A549 (cell line): ENCODE measurements around the gene TRDN. TPM values are rescaled to one million over a fixed set of nuclear protein-coding genes. Genes with fewer than 3 reads are reported as not detected.

Experiments
- ATAC-seq, 2 experiments: fragments of 200-7000 bp in 1 of 2; fragments of >200 bp in 1 of 2; cut with Nextera tagmentation in 1 of 2; cut with Tn5 transposase in 1 of 2; 3 replicates each; pipeline versions ENCODE4 v1.8.0 to v1.9.1; 2018 to 2020; ENCODE audit warnings: mild to moderate bottlenecking in 1 of 2, moderate library complexity in 1 of 2
- CTCF ChIA-PET: fragments of 300-600 bp; sonication (Branson Sonifier 250); formaldehyde crosslinking; extraction: SDS; loops from one replicate; lab custom pipeline; 2021; ENCODE audit warnings: antibody characterized with exemption, inconsistent platforms; lab: Yijun Ruan, JAX
- POLR2A ChIA-PET: fragments of 350-600 bp; formaldehyde crosslinking; extraction: SDS; loops from one replicate; lab custom pipeline; 2021; ENCODE audit warnings: antibody characterized with exemption, inconsistent platforms; lab: Yijun Ruan, JAX
- DNase-seq, 2 experiments: peaks; one replicate each; pipeline versions ENCODE4 v3.0.0 to v3.0.0-alpha.2; 2011 to 2016; ENCODE audit warnings: low read depth in 1 of 2, low spot score in 1 of 2
- FAIRE-seq: peaks from 2 replicates; lab custom pipeline; 2011; peaks lifted over from hg19 to GRCh38; lab: Jason Lieb, UNC
- H3K27ac ChIP-seq, 2 experiments: fragments of >200 bp; sonication (Bioruptor Twin); formaldehyde crosslinking; 3 replicates each; pipeline ENCODE4 v1.5.1; 2016 to 2017
- H3K4me1 ChIP-seq: fragments of >200 bp; sonication (Bioruptor Twin); formaldehyde crosslinking; 3 replicates; pipeline ENCODE4 v1.6.1; 2016
- H3K4me2 ChIP-seq: fragments of >200 bp; sonication (Bioruptor Twin); formaldehyde crosslinking; 3 replicates; pipeline ENCODE4 v1.6.1; 2016
- H3K4me3 ChIP-seq: fragments of >200 bp; sonication (Bioruptor Twin); formaldehyde crosslinking; 3 replicates; pipeline ENCODE4 v1.5.1; 2016
- H3K9me3 ChIP-seq: fragments of >200 bp; sonication (Bioruptor Twin); formaldehyde crosslinking; 3 replicates; pipeline ENCODE4 v1.6.1; 2016
- BHLHE40 ChIP-seq: IDR thresholded peaks from 2 replicates; pipeline ENCODE4 v1.6.1; 2012; ENCODE audit warnings: low read depth, low read length, inconsistent platforms
- CBX2 ChIP-seq: fragments of 200-600 bp; sonication (generic); IDR thresholded peaks from 2 replicates; pipeline ENCODE4 v1.6.1; 2016; ENCODE audit warnings: low read depth, mild to moderate bottlenecking, borderline replicate concordance
- CEBPB ChIP-seq, 2 experiments: fragments of >200 bp in 1 of 2; sonication (Bioruptor Twin) in 1 of 2; formaldehyde crosslinking in 1 of 2; IDR thresholded peaks; 2 replicates each; pipeline ENCODE4 v1.6.1; 2012 to 2016
- EHF ChIP-seq: fragments of 250-450 bp; sonication (Bioruptor Pico); IDR thresholded peaks from 2 replicates; pipeline ENCODE4 v1.5.0; 2020; ENCODE audit warnings: mild to moderate bottlenecking
- EP300 ChIP-seq, 2 experiments: fragments of >200 bp; sonication (Bioruptor Twin); formaldehyde crosslinking; IDR thresholded peaks; 2 replicates in 1 of 2; 3 replicates in 1 of 2; pipeline ENCODE4 v1.6.1; 2016 to 2017
- FOSB ChIP-seq: fragments of 250-450 bp; sonication (Bioruptor Pico); IDR thresholded peaks from 2 replicates; pipeline ENCODE4 v1.5.0; 2020; ENCODE audit warnings: mild to moderate bottlenecking, moderate library complexity
- FOXS1 ChIP-seq: fragments of 250-450 bp; sonication (Bioruptor Pico); IDR thresholded peaks from 2 replicates; pipeline ENCODE4 v1.5.0; 2020; ENCODE audit warnings: mild to moderate bottlenecking, moderate library complexity
- GATA3 ChIP-seq: IDR thresholded peaks from 2 replicates; pipeline ENCODE4 v1.6.1; 2012; ENCODE audit warnings: borderline replicate concordance
- HES2 ChIP-seq: fragments of >200 bp; sonication (Bioruptor Twin); formaldehyde crosslinking; IDR thresholded peaks from 2 replicates; pipeline ENCODE4 v1.6.1; 2016
- HOXA7 ChIP-seq: fragments of 250-450 bp; sonication (Bioruptor Pico); IDR thresholded peaks from 2 replicates; pipeline ENCODE4 v1.5.0; 2020; ENCODE audit warnings: mild to moderate bottlenecking, moderate library complexity
- HOXB5 ChIP-seq: fragments of 250-450 bp; sonication (Bioruptor Pico); IDR thresholded peaks from 2 replicates; pipeline ENCODE4 v1.5.0; 2020; ENCODE audit warnings: mild to moderate bottlenecking, moderate library complexity
- NFE2L2 ChIP-seq: fragments of 150-350 bp; conservative IDR thresholded peaks from 2 replicates; pipeline ENCODE4 v1.6.1; 2014; ENCODE audit warnings: low read length
- NR3C1 ChIP-seq: fragments of >200 bp; sonication (Bioruptor Twin); formaldehyde crosslinking; IDR thresholded peaks from 3 replicates; pipeline ENCODE4 v1.6.1; 2017
- RAD21 ChIP-seq, 2 experiments: fragments of >200 bp in 1 of 2; sonication (Bioruptor Twin) in 1 of 2; formaldehyde crosslinking in 1 of 2; IDR thresholded peaks in 1 of 2; conservative IDR thresholded peaks in 1 of 2; 2 replicates in 1 of 2; 3 replicates in 1 of 2; pipeline ENCODE4 v1.6.1; 2012 to 2018; ENCODE audit warnings: inconsistent platforms in 1 of 2
- RARB ChIP-seq: fragments of 250-450 bp; sonication (Bioruptor Pico); IDR thresholded peaks from 2 replicates; pipeline ENCODE4 v1.8.0; 2021; ENCODE audit warnings: mild to moderate bottlenecking, moderate library complexity
- SMC3 ChIP-seq: fragments of >200 bp; sonication (Bioruptor Twin); formaldehyde crosslinking; IDR thresholded peaks from 3 replicates; pipeline ENCODE4 v1.6.1; 2018; ENCODE audit warnings: inconsistent platforms
- SREBF2 ChIP-seq: fragments of 450-650 bp; IDR thresholded peaks from 2 replicates; pipeline ENCODE4 v1.6.1; 2014; ENCODE audit warnings: mild to moderate bottlenecking, moderate library complexity
- TFCP2L1 ChIP-seq: fragments of 250-450 bp; sonication (Bioruptor Pico); IDR thresholded peaks from 2 replicates; pipeline ENCODE4 v1.5.0; 2021; ENCODE audit warnings: mild to moderate bottlenecking
- TP53 ChIP-seq: fragments of 250-450 bp; sonication (Bioruptor Pico); IDR thresholded peaks from 2 replicates; pipeline ENCODE4 v1.5.0; 2021; ENCODE audit warnings: mild to moderate bottlenecking, moderate library complexity
- WGBS: methylation state at CpG from one replicate; pipeline ENCODE4 v1.1.6; 2017; ENCODE audit errors: missing lambda C conversion rate; 5-methylcytosine and 5-hydroxymethylcytosine counted together
- polyA plus RNA-seq, 4 experiments: library from polyadenylated mRNA; depleted of rRNA in 3 of 4; stranded (reverse); fragments of >200 nt; fragmentation: RNase III in 1 of 4; extraction: RNeasy Plus Mini Kit Qiagen cat#74134 plus additional on column Dnase treatment in 1 of 4; gene quantifications; 2 replicates in 3 of 4; 3 replicates in 1 of 4; pipeline ENCODE4 v1.2.3, GENCODE V29; 2011 to 2017
- TF ChIP-seq, protein P1 (sequence below): IDR thresholded peaks from 2 replicates; pipeline ENCODE4 v1.6.1; 2012
- TF ChIP-seq, protein P2 (sequence below): fragments of 450-650 bp; IDR thresholded peaks from 2 replicates; pipeline ENCODE4 v1.6.1; 2014; ENCODE audit warnings: antibody characterized with exemption
- TF ChIP-seq, protein P3 (sequence below): IDR thresholded peaks from 2 replicates; pipeline ENCODE4 v1.6.1; 2012

TRDN gene
- polyA plus RNA-seq, 2 of the 4 experiments (the other 2 are of a cell fraction) = not detected

GRCh38 chr6:123677897-123678296 lies 41.1 kb upstream of the TRDN start:
- 26% methylated on average over 4 of the region's 4 CpGs for WGBS
- no peak for FAIRE-seq
- Histone ChIP-seq H3K4me3 (no peak overlapping the region), H3K9me3 (no peaks in the 10 kb centered on the region), H3K4me2 (no peak overlapping the region), H3K27ac (no peak overlapping the region), H3K4me1 (no peaks in the 10 kb centered on the region)
- ChIA-PET POLR2A (no interaction called here), CTCF (no interaction called here)
- ATAC-seq = no peak
- peak in 1 of 2 experiments; percentile 0 for DNase-seq
- TF ChIP-seq HOXB5 (CRISPR knock-in tag) = no peak
- TF ChIP-seq, protein P1, sequence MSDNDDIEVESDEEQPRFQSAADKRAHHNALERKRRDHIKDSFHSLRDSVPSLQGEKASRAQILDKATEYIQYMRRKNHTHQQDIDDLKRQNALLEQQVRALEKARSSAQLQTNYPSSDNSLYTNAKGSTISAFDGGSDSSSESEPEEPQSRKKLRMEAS = no peak
- TF ChIP-seq BHLHE40 = no peak
- TF ChIP-seq NFE2L2 = no peak
- no peak for TF ChIP-seq SREBF2
- no peak for TF ChIP-seq HES2
- no peak for TF ChIP-seq TFCP2L1
- TF ChIP-seq, protein P2, sequence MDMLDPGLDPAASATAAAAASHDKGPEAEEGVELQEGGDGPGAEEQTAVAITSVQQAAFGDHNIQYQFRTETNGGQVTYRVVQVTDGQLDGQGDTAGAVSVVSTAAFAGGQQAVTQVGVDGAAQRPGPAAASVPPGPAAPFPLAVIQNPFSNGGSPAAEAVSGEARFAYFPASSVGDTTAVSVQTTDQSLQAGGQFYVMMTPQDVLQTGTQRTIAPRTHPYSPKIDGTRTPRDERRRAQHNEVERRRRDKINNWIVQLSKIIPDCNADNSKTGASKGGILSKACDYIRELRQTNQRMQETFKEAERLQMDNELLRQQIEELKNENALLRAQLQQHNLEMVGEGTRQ = no peak
- no peak for TF ChIP-seq RAD21 (conservative IDR thresholded peaks at IDR 0.05 in 1 of 2, IDR thresholded peaks at IDR 0.05 in 1 of 2)
- no peak for TF ChIP-seq EP300 (IDR thresholded peaks at IDR 0.05)

DNA sequence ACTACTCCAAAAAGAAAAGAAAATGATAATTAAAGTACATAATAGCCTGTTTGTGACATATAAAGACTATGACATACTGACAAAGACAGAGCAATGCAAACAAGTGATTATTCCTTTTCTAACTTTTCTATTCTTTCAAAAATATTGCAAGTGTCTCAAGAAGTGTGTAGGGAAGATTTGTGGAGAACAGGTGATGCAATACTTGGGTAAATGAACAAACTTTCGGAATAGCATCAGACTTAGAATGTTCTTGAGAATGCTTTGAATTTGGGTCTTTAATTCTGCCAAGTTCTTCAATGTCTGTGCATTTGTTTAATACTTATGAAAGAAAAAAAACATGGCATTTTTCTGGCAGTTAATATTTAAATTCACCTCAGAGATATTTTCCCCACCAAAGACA lies 40.0 kb upstream of the TRDN start:
- no peak for DNase-seq
- TF ChIP-seq HES2 (no peak), HOXB5 (CRISPR knock-in tag) (no peak), SMC3 (no peak), FOSB (no peak), RAD21 (conservative IDR thresholded peaks at IDR 0.05 in 1 of 2, IDR thresholded peaks at IDR 0.05 in 1 of 2) (no peak), HOXA7 (CRISPR knock-in tag) (no peak), EHF (CRISPR knock-in tag) (no peak), TP53 (CRISPR knock-in tag) (no peak), CBX2 (no peak)
- TF ChIP-seq, protein P2 = no peak
- TF ChIP-seq, protein P3, sequence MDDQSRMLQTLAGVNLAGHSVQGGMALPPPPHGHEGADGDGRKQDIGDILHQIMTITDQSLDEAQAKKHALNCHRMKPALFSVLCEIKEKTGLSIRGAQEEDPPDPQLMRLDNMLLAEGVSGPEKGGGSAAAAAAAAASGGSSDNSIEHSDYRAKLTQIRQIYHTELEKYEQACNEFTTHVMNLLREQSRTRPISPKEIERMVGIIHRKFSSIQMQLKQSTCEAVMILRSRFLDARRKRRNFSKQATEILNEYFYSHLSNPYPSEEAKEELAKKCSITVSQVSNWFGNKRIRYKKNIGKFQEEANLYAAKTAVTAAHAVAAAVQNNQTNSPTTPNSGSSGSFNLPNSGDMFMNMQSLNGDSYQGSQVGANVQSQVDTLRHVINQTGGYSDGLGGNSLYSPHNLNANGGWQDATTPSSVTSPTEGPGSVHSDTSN = no peak
- H3K27ac ChIP-seq = no peak overlapping the region
- no peak overlapping the region for H3K4me2 ChIP-seq
- FAIRE-seq = no peak
- WGBS = 32% methylated on average over 1 of the region's 1 CpG
- no peaks in the 10 kb centered on the region for H3K9me3 ChIP-seq
- ATAC-seq = no peak
- no peak overlapping the region for H3K4me3 ChIP-seq
- no peaks in the 10 kb centered on the region for H3K4me1 ChIP-seq
- CTCF ChIA-PET = no interaction called here
- POLR2A ChIA-PET = no interaction called here

DNA sequence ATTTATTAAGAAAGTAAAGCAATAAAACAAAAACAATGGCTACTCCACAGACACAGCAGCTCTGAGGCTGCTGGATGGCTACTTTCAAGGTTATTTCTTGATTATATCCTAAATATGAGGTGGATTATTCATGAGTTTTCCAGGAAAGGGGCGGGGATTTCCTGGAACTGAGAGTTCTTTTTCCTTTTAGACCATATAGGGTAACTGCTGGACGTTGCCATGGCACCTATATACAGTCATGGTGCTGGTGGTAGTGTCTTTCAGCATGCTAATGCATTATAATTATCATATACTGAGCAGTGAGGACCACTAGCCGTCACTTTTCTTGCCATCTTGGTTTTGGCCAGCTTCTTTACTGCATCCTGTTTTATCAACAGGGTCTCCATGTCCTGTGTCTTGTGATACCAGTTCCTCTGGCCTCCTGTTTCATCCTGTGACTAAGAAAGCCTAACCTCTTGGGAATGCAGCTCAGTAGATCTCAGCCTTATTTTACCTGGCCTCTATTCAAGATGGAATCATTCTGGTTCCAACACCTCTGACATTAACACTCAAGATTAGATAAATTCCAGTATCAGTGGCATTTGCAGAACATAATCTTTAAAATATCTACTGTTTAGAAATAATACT lies 32.3 kb upstream of the TRDN start:
- FAIRE-seq = no peak
- CTCF ChIA-PET = no interaction called here
- no peak overlapping the region for H3K27ac ChIP-seq
- H3K4me3 ChIP-seq = no peak overlapping the region
- no peaks in the 10 kb centered on the region for H3K9me3 ChIP-seq
- TF ChIP-seq EHF (CRISPR knock-in tag) = no peak
- TF ChIP-seq RARB = no peak
- no peak for TF ChIP-seq NR3C1
- no peak for TF ChIP-seq FOXS1 (CRISPR knock-in tag)
- no peak for TF ChIP-seq CEBPB (IDR thresholded peaks at IDR 0.05)
- TF ChIP-seq GATA3 = no peak
- no peak for TF ChIP-seq TP53 (CRISPR knock-in tag)
- TF ChIP-seq SREBF2 = no peak
- DNase-seq = no peak
- POLR2A ChIA-PET = no interaction called here
- H3K4me2 ChIP-seq = no peak overlapping the region
- 11% methylated on average over 3 of the region's 3 CpGs for WGBS
- no peak for ATAC-seq
- no peaks in the 10 kb centered on the region for H3K4me1 ChIP-seq
